ENCODE data around the gene TMEM62. TPM values are rescaled to one million over a fixed set of nuclear protein-coding genes. Genes with fewer than 3 reads are reported as not detected.

Gene TMEM62
- total RNA-seq, 1 donor from 2014 or later = 52.2 TPM

GRCh38 chr15:43212299-43212698 is 78.9 kb downstream of the TMEM62 start:
- no peaks in the 10 kb centered on the region for H3K36me3 Mint-ChIP-seq (ENCODE audit: low read depth)
- ChIA-PET CTCF (interaction anchor here (1.4 kb wide), 1 partner anchor 8 kb away, joined by 3 read pairs; no protein-coding TSS in a partner anchor), POLR2A (interaction anchor here (0.6 kb wide), 1 partner anchor 1790 kb away, joined by 3 read pairs; no protein-coding TSS in a partner anchor)
- H3K27me3 Mint-ChIP-seq = peaks cover 17% of the 10 kb centered on the region
- no peak for DNase-seq
- no peak overlapping the region for H3K4me3 Mint-ChIP-seq
- no peak overlapping the region for H3K27ac Mint-ChIP-seq
- intact Hi-C loops (cut with micrococcal nuclease) = no loop called here
- no peaks in the 10 kb centered on the region for H3K4me1 Mint-ChIP-seq
- ATAC-seq (ENCODE audit: low read depth) = no peak
- no peak for TF ChIP-seq CTCF (IDR thresholded peaks at IDR 0.05)
- H3K9me3 Mint-ChIP-seq = peaks cover 4% of the 10 kb centered on the region

GRCh38 chr15:43212951-43213350 is 79.6 kb downstream of the TMEM62 start:
- intact Hi-C loops (cut with micrococcal nuclease) = no loop called here
- no peak for DNase-seq
- Mint-ChIP-seq H3K4me1 (no peaks in the 10 kb centered on the region), H3K4me3 (no peak overlapping the region), H3K9me3 (peaks cover 4% of the 10 kb centered on the region), H3K36me3 (ENCODE audit: low read depth) (no peaks in the 10 kb centered on the region), H3K27ac (no peak overlapping the region), H3K27me3 (peaks cover 16% of the 10 kb centered on the region)
- ChIA-PET CTCF (interaction anchor here (1.4 kb wide), 1 partner anchor 9 kb away, joined by 3 read pairs; no protein-coding TSS in a partner anchor), POLR2A (no interaction called here)
- no peak for ATAC-seq (ENCODE audit: low read depth)
- TF ChIP-seq CTCF (IDR thresholded peaks at IDR 0.05) = no peak

- no peak for ATAC-seq (ENCODE audit: low read depth)
- no peak for TF ChIP-seq CTCF (IDR thresholded peaks at IDR 0.05)
- H3K4me1 Mint-ChIP-seq = no peaks in the 10 kb centered on the region
- ChIA-PET POLR2A (interaction anchor here (0.5 kb wide), 1 partner anchor 26 kb away, joined by 4 read pairs; no protein-coding TSS in a partner anchor), CTCF (interaction anchor here (1.4 to 3.6 kb wide), 2 partner anchors 10 to 12 kb away, joined by 3 to 14 read pairs; no protein-coding TSS in a partner anchor)
- no peak for DNase-seq
- intact Hi-C loops (cut with micrococcal nuclease) = no loop called here
- H3K27me3 Mint-ChIP-seq = peaks cover 18% of the 10 kb centered on the region
- no peak overlapping the region for H3K27ac Mint-ChIP-seq
- peaks cover 4% of the 10 kb centered on the region for H3K9me3 Mint-ChIP-seq
- no peak overlapping the region for H3K4me3 Mint-ChIP-seq
- no peaks in the 10 kb centered on the region for H3K36me3 Mint-ChIP-seq (ENCODE audit: low read depth)
Observed at GRCh38 chr15:43213466-43213865, 80.1 kb downstream of the TMEM62 start.

- H3K4me3 Mint-ChIP-seq = no peak overlapping the region
- H3K27ac Mint-ChIP-seq = no peak overlapping the region
- intact Hi-C loops (cut with micrococcal nuclease) = no loop called here
- TF ChIP-seq CTCF (IDR thresholded peaks at IDR 0.05) = no peak
- no peak for ATAC-seq (ENCODE audit: low read depth)
- H3K36me3 Mint-ChIP-seq (ENCODE audit: low read depth) = no peaks in the 10 kb centered on the region
- no peak for DNase-seq
- ChIA-PET CTCF (interaction anchor here (0.9 to 3.6 kb wide), 2 partner anchors 11 to 71 kb away, joined by 4 to 14 read pairs; no protein-coding TSS in a partner anchor), POLR2A (no interaction called here)
- peaks cover 4% of the 10 kb centered on the region for H3K9me3 Mint-ChIP-seq
- H3K27me3 Mint-ChIP-seq = peaks cover 12% of the 10 kb centered on the region
- H3K4me1 Mint-ChIP-seq = no peaks in the 10 kb centered on the region
Observed at GRCh38 chr15:43214169-43214568, 80.8 kb downstream of the TMEM62 start.

- intact Hi-C loops (cut with micrococcal nuclease) = no loop called here
- Mint-ChIP-seq H3K27ac (no peak overlapping the region), H3K36me3 (ENCODE audit: low read depth) (no peaks in the 10 kb centered on the region), H3K9me3 (peaks cover 4% of the 10 kb centered on the region), H3K27me3 (peaks cover 6% of the 10 kb centered on the region), H3K4me3 (no peak overlapping the region), H3K4me1 (no peaks in the 10 kb centered on the region)
- ATAC-seq (ENCODE audit: low read depth) (no peak), DNase-seq (no peak)
- CTCF ChIA-PET = interaction anchor here (0.9 to 3.6 kb wide), 2 partner anchors 11 to 71 kb away, joined by 4 to 14 read pairs; no protein-coding TSS in a partner anchor
- POLR2A ChIA-PET = no interaction called here
- no peak for TF ChIP-seq CTCF (IDR thresholded peaks at IDR 0.05)
Observed at GRCh38 chr15:43214592-43215295, 81.4 kb downstream of the TMEM62 start.
